Measurements from ENCODE around the gene RIPK1.

DNA sequence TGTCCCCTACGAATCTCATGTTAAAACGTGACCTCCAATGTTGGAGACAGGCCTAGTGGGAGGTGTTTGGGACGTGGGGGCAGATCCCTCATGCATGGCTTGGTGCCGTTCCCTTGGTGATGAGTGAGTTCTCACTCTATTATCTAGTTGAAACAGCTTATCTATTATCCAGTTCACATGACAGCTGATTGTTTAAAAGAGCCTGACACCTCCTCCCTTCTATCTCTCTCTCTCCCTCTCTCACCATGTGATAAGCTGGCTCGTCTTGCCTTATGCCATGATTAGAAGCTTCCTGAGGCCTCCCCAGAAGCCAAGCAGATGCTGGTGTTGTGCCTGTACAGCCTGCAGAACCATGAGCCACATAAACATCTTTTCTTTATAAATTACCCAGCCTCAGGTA lies 32.9 kb upstream of the RIPK1 start:
- TF ChIP-seq, protein P1, sequence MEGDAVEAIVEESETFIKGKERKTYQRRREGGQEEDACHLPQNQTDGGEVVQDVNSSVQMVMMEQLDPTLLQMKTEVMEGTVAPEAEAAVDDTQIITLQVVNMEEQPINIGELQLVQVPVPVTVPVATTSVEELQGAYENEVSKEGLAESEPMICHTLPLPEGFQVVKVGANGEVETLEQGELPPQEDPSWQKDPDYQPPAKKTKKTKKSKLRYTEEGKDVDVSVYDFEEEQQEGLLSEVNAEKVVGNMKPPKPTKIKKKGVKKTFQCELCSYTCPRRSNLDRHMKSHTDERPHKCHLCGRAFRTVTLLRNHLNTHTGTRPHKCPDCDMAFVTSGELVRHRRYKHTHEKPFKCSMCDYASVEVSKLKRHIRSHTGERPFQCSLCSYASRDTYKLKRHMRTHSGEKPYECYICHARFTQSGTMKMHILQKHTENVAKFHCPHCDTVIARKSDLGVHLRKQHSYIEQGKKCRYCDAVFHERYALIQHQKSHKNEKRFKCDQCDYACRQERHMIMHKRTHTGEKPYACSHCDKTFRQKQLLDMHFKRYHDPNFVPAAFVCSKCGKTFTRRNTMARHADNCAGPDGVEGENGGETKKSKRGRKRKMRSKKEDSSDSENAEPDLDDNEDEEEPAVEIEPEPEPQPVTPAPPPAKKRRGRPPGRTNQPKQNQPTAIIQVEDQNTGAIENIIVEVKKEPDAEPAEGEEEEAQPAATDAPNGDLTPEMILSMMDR (IDR thresholded peaks at IDR 0.05), result no peak
- TF ChIP-seq EZH2 (IDR thresholded peaks at IDR 0.05), result no peak
